HepG2 (cell line): ENCODE data around the gene ZFHX3. TPM values are rescaled to one million over a fixed set of nuclear protein-coding genes. Genes with fewer than 3 reads are reported as not detected.

Experiments
- JDP2 ChIP-seq: sonication (generic); formaldehyde crosslinking; IDR thresholded peaks from 2 replicates; pipeline ENCODE4 v1.8.1; 2022; ENCODE audit warnings: missing genetic modification reagents, borderline replicate concordance
- KIAA2018 ChIP-seq: sonication (generic); formaldehyde crosslinking; IDR thresholded peaks from 2 replicates; pipeline ENCODE4 v1.5.0; 2020; ENCODE audit warnings: mild to moderate bottlenecking, missing genetic modification reagents, borderline replicate concordance
- KLF12 ChIP-seq: sonication (generic); formaldehyde crosslinking; IDR thresholded peaks from 2 replicates; pipeline ENCODE4 v1.4.0; 2020; ENCODE audit warnings: missing genetic modification reagents, borderline replicate concordance
- PCBP1 ChIP-seq: fragments of 200-400 bp; formaldehyde crosslinking; IDR thresholded peaks from 2 replicates; pipeline ENCODE4 v1.6.1; 2017; ENCODE audit warnings: mild to moderate bottlenecking, low read depth, low read length, borderline replicate concordance
- SMARCC2 ChIP-seq: fragments of 450-650 bp; IDR thresholded peaks from 2 replicates; pipeline ENCODE4 v1.6.1; 2017; ENCODE audit warnings: antibody characterized with exemption, mild to moderate bottlenecking
- SMARCE1 ChIP-seq: fragments of 450-650 bp; IDR thresholded peaks from 2 replicates; pipeline ENCODE4 v1.6.1; 2017; ENCODE audit warnings: borderline replicate concordance
- THRA ChIP-seq: sonication (generic); formaldehyde crosslinking; IDR thresholded peaks from 2 replicates; pipeline ENCODE4 v1.4.0; 2020; ENCODE audit warnings: missing genetic modification reagents, borderline replicate concordance
- TRIM24 ChIP-seq: sonication (generic); formaldehyde crosslinking; IDR thresholded peaks from 2 replicates; pipeline ENCODE4 v1.8.0; 2022; ENCODE audit warnings: mild to moderate bottlenecking, missing genetic modification reagents
- ZBTB46 ChIP-seq: sonication (generic); formaldehyde crosslinking; IDR thresholded peaks from 2 replicates; pipeline ENCODE4 v1.4.0; 2020; ENCODE audit warnings: mild to moderate bottlenecking, missing genetic modification reagents, borderline replicate concordance
- ZGPAT ChIP-seq: IDR thresholded peaks from 2 replicates; pipeline ENCODE4 v1.6.1; 2016; ENCODE audit warnings: mild to moderate bottlenecking
- ZIK1 ChIP-seq: sonication (generic); formaldehyde crosslinking; IDR thresholded peaks from 2 replicates; pipeline ENCODE4 v1.5.0; 2020; ENCODE audit warnings: mild to moderate bottlenecking, low read depth, missing genetic modification reagents, borderline replicate concordance
- ZNF101 ChIP-seq: sonication (generic); formaldehyde crosslinking; IDR thresholded peaks from 2 replicates; pipeline ENCODE4 v1.4.0; 2020; ENCODE audit warnings: mild to moderate bottlenecking, low read depth, missing genetic modification reagents, borderline replicate concordance
- ZNF33A ChIP-seq: sonication (generic); formaldehyde crosslinking; IDR thresholded peaks from 2 replicates; pipeline ENCODE4 v1.5.1; 2020; ENCODE audit warnings: missing genetic modification reagents, mild to moderate bottlenecking, moderate library complexity, borderline replicate concordance
- ZNF616 ChIP-seq: sonication (generic); formaldehyde crosslinking; IDR thresholded peaks from 2 replicates; pipeline ENCODE4 v1.5.0; 2020; ENCODE audit warnings: low read depth, mild to moderate bottlenecking, missing genetic modification reagents
- ZNF652 ChIP-seq: IDR thresholded peaks from 2 replicates; pipeline ENCODE4 v1.6.1; 2016; ENCODE audit warnings: low read depth, borderline replicate concordance
- ZNF720 ChIP-seq: sonication (generic); formaldehyde crosslinking; IDR thresholded peaks from 2 replicates; pipeline ENCODE4 v1.4.0; 2020; ENCODE audit warnings: missing genetic modification reagents
- ZNF776 ChIP-seq: sonication (generic); formaldehyde crosslinking; IDR thresholded peaks from 2 replicates; pipeline ENCODE4 v1.4.0; 2020; ENCODE audit warnings: mild to moderate bottlenecking, missing genetic modification reagents
- ZNF879 ChIP-seq: sonication (generic); formaldehyde crosslinking; IDR thresholded peaks from 2 replicates; pipeline ENCODE4 v1.8.1; 2023; ENCODE audit warnings: missing genetic modification reagents
- polyA plus RNA-seq, 8 experiments: library from polyadenylated mRNA; depleted of rRNA in 3 of 8; stranded (reverse) in 7 of 8; unstranded in 1 of 8; fragments of >200 nt; fragmentation: Illumina TruSeq in 4 of 8; extraction: Trizol in 4 of 8; gene quantifications; 2 replicates each; pipeline versions ENCODE4 v1.2.1 to v1.2.3, GENCODE V29; 2011 to 2016; ENCODE audit warnings: low read depth in 4 of 8, missing spikeins in 1 of 8, mixed read lengths in 1 of 8; ENCODE audit not compliant: insufficient read depth in 1 of 8
- total RNA-seq, 5 experiments: library from RNA; depleted of rRNA; stranded (reverse); fragments of >200 nt; fragmentation: Illumina TruSeq; extraction: Trizol; gene quantifications; 2 replicates each; pipeline ENCODE4 v1.2.3, GENCODE V29; 2016; ENCODE audit warnings: low read depth in 1 of 5

The ZFHX3 gene
- total and polyA plus RNA-seq, 2 of the 13 experiments (the other 11 are each of a cell fraction or from before 2014, with no cell fraction given): 5.0 to 6.0 TPM

GRCh38 chr16:73020409-73020884 lies 27.5 kb downstream of the ZFHX3 start (continued):
- TF ChIP-seq JDP2 (no peak), ZNF879 (no peak), PCBP1 (no peak), SMARCC2 (no peak), ZNF616 (CRISPR knock-in tag) (no peak), KIAA2018 (CRISPR knock-in tag) (no peak), THRA (CRISPR knock-in tag) (peak; percentile 75), KLF12 (no peak), SMARCE1 (no peak), ZBTB46 (CRISPR knock-in tag) (no peak), ZNF101 (no peak), ZNF720 (CRISPR knock-in tag) (no peak), ZNF652 (CRISPR knock-in tag) (peak; percentile 45), ZNF776 (CRISPR knock-in tag) (no peak), ZGPAT (CRISPR knock-in tag) (peak; percentile 72; the same call in 1 of the 2 replicates), ZIK1 (CRISPR knock-in tag) (no peak), TRIM24 (CRISPR knock-in tag) (no peak), ZNF33A (CRISPR knock-in tag) (no peak)
